Peyer's patch (tissue), 4 donors: Measurements from ENCODE around the gene NOL12.

Source experiments
- CTCF ChIP-seq, 6 experiments: fragments of 450-650 bp in 4 of 6; fragments of 200-600 bp in 2 of 6; sonication (generic) in 1 of 6; IDR thresholded peaks; one replicate each; pipeline ENCODE4 v1.5.1; 2017 to 2019; ENCODE audit warnings: antibody characterized with exemption in 6 of 6, mild to moderate bottlenecking in 3 of 6, moderate library complexity in 1 of 6
- POLR2A ChIP-seq, 2 donors: fragments of 450-650 bp; IDR thresholded peaks; one replicate each; pipeline ENCODE4 v1.5.1; 2017; ENCODE audit warnings: antibody characterized with exemption in 2 of 2, mild to moderate bottlenecking in 2 of 2, moderate library complexity in 2 of 2

DNA sequence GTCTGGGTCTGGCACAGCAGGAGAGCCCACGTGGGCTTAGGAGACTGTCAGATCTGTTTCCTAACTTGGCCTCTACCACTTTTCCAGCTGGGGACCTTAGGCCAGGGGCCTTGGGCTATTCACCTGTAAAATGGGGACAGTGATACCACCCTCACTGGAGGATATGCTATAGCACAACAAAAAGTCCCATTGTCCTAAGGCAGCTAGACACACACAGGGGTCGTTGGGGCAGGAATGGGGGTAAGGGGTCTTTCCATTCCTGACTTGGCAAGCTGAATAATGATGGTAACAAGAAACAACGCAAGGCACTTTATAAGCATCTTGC lies 49.2 kb upstream of the NOL12 start:
- TF ChIP-seq CTCF (IDR thresholded peaks at IDR 0.05) (no peak), POLR2A (IDR thresholded peaks at IDR 0.05) (no peak)
